Activated CD8-positive, alpha-beta memory T cell treated with anti-CD3 and anti-CD28 coated beads, Interleukin-2, amount 50 U/mL, for 24 hours (primary cell): ENCODE results near the gene OPCML.

ENCODE experiments used
- DNase-seq: peaks from one replicate; pipeline ENCODE4 v3.0.0-alpha.2; 2020; ENCODE audit errors: extremely low read depth

Gene OPCML

GRCh38 chr11:132942611-132943356 is 589.5 kb downstream of the OPCML start:
- DNase-seq = no peak

- no peak for DNase-seq
Measured at GRCh38 chr11:132941761-132942160, 590.5 kb downstream of the OPCML start.

- DNase-seq = no peak
Measured at GRCh38 chr11:132941024-132941646, 591.2 kb downstream of the OPCML start.

GRCh38 chr11:132937016-132937415 is 595.3 kb downstream of the OPCML start:
- no peak for DNase-seq

GRCh38 chr11:132935383-132935782 is 596.9 kb downstream of the OPCML start:
- no peak for DNase-seq

GRCh38 chr11:132933703-132934102 is 598.6 kb downstream of the OPCML start:
- DNase-seq = no peak

- DNase-seq = no peak
Measured at GRCh38 chr11:132925825-132926469, 606.4 kb downstream of the OPCML start.

- no peak for DNase-seq
Measured at GRCh38 chr11:132921597-132921996, 610.7 kb downstream of the OPCML start.

- no peak for DNase-seq
Measured at GRCh38 chr11:132920451-132921096, 611.7 kb downstream of the OPCML start.

- DNase-seq = no peak
Measured at GRCh38 chr11:132914600-132914999, 617.7 kb downstream of the OPCML start.

GRCh38 chr11:132913886-132914285 is 618.4 kb downstream of the OPCML start:
- no peak for DNase-seq

- DNase-seq = no peak
Measured at GRCh38 chr11:132913295-132913694, 619.0 kb downstream of the OPCML start.

GRCh38 chr11:132911186-132911585 is 621.1 kb downstream of the OPCML start:
- no peak for DNase-seq

- no peak for DNase-seq
Measured at GRCh38 chr11:132910011-132910760, 622.1 kb downstream of the OPCML start.

GRCh38 chr11:132909021-132909606 is 623.2 kb downstream of the OPCML start:
- DNase-seq = no peak

- no peak for DNase-seq
Measured at GRCh38 chr11:132908414-132908810, 623.9 kb downstream of the OPCML start.

- DNase-seq = no peak
Measured at GRCh38 chr11:132907651-132908413, 624.5 kb downstream of the OPCML start.

GRCh38 chr11:132904607-132905006 is 627.7 kb downstream of the OPCML start:
- no peak for DNase-seq

GRCh38 chr11:132904091-132904490 is 628.2 kb downstream of the OPCML start:
- DNase-seq = no peak

GRCh38 chr11:132901638-132902471 is 630.4 kb downstream of the OPCML start:
- no peak for DNase-seq
